Mesothelial cell of epicardium (in vitro differentiated cells): Measurements from ENCODE around the gene LEMD2. TPM values are rescaled to one million over a fixed set of nuclear protein-coding genes. Genes with fewer than 3 reads are reported as not detected.

Experiments used
- DNase-seq, 2 experiments: peaks; one replicate each; pipeline ENCODE4 v3.0.0; 2021; ENCODE audit warnings: low spot score in 2 of 2; ENCODE audit not compliant: unreplicated experiment in 2 of 2
- H3K27ac Mint-ChIP-seq: 2 replicates; pipeline ENCODE4 v1.8.0; 2021; ENCODE audit warnings: mixed read lengths
- H3K27me3 Mint-ChIP-seq: 2 replicates; pipeline ENCODE4 v1.8.0; 2021; ENCODE audit warnings: low read depth, mixed read lengths
- H3K36me3 Mint-ChIP-seq: 2 replicates; pipeline ENCODE4 v1.8.0; 2021; ENCODE audit warnings: mixed read lengths
- H3K4me1 Mint-ChIP-seq: 2 replicates; pipeline ENCODE4 v1.8.0; 2021; ENCODE audit warnings: mixed read lengths
- H3K4me3 Mint-ChIP-seq: 2 replicates; pipeline ENCODE4 v1.8.0; 2021; ENCODE audit warnings: mild to moderate bottlenecking, moderate library complexity, mixed read lengths
- H3K9me3 Mint-ChIP-seq: 2 replicates; pipeline ENCODE4 v1.8.0; 2021; ENCODE audit warnings: mixed read lengths
- CTCF ChIP-seq: fragments of 200-600 bp; sonication (generic); IDR thresholded peaks from one replicate; pipeline ENCODE4 v1.5.0; 2021; ENCODE audit warnings: antibody characterized with exemption; ENCODE audit not compliant: unreplicated experiment
- total RNA-seq: library from RNA; stranded (reverse); gene quantifications from 3 replicates; pipeline ENCODE4 v1.2.1, GENCODE V29; 2021

Gene LEMD2
- total RNA-seq, 1 donor from 2014 or later, result 85.3 TPM

GRCh38 chr6:33792981-33793380 is 4.1 kb upstream of the LEMD2 start:
- H3K9me3 Mint-ChIP-seq, result no peaks in the 10 kb centered on the region
- no peak for TF ChIP-seq CTCF
- H3K27me3 Mint-ChIP-seq, result peaks cover 17% of the 10 kb centered on the region
- peaks cover 16% of the 10 kb centered on the region for H3K4me1 Mint-ChIP-seq
- no peaks in the 10 kb centered on the region for H3K36me3 Mint-ChIP-seq
- H3K27ac Mint-ChIP-seq, result no peak overlapping the region
- no peak overlapping the region for H3K4me3 Mint-ChIP-seq
- DNase-seq, result no peak

GRCh38 chr6:33791620-33792019 is 2.7 kb upstream of the LEMD2 start:
- no peaks in the 10 kb centered on the region for H3K36me3 Mint-ChIP-seq
- H3K4me3 Mint-ChIP-seq, result no peak overlapping the region
- no peak for TF ChIP-seq CTCF
- H3K4me1 Mint-ChIP-seq, result peaks cover 29% of the 10 kb centered on the region
- peaks cover 12% of the 10 kb centered on the region for H3K27me3 Mint-ChIP-seq
- no peak for DNase-seq
- no peak overlapping the region for H3K27ac Mint-ChIP-seq
- no peaks in the 10 kb centered on the region for H3K9me3 Mint-ChIP-seq

- Mint-ChIP-seq H3K9me3 (no peaks in the 10 kb centered on the region), H3K4me3 (no peak overlapping the region), H3K27me3 (peaks cover 11% of the 10 kb centered on the region), H3K36me3 (peaks cover 4% of the 10 kb centered on the region), H3K4me1 (peaks cover 36% of the 10 kb centered on the region), H3K27ac (no peak overlapping the region)
- TF ChIP-seq CTCF, result no peak
- no peak for DNase-seq
Measured at GRCh38 chr6:33790910-33791309, 2.0 kb upstream of the LEMD2 start.

- DNase-seq, result no peak
Measured at GRCh38 chr6:33790379-33790778, 1.4 kb upstream of the LEMD2 start.

GRCh38 chr6:33789550-33789895 is 593 bp upstream of the LEMD2 start:
- Mint-ChIP-seq H3K4me3 (peak overlapping the region; percentile 78), H3K36me3 (peaks cover 6% of the 10 kb centered on the region), H3K4me1 (peaks cover 44% of the 10 kb centered on the region), H3K27me3 (peaks cover 6% of the 10 kb centered on the region), H3K9me3 (no peaks in the 10 kb centered on the region), H3K27ac (peak overlapping the region; percentile 97)
- no peak for DNase-seq
- TF ChIP-seq CTCF, result no peak

More at GRCh38 chr6:33790379-33790778, 1.4 kb upstream of the LEMD2 start:
- peaks cover 4% of the 10 kb centered on the region for H3K36me3 Mint-ChIP-seq
- peaks cover 11% of the 10 kb centered on the region for H3K27me3 Mint-ChIP-seq
- no peaks in the 10 kb centered on the region for H3K9me3 Mint-ChIP-seq
- no peak overlapping the region for H3K27ac Mint-ChIP-seq
- peak overlapping the region; percentile 12 for H3K4me3 Mint-ChIP-seq
- peaks cover 41% of the 10 kb centered on the region for H3K4me1 Mint-ChIP-seq
- TF ChIP-seq CTCF, result no peak
